ENCODE measurements around the gene RTN4RL1.

Gene RTN4RL1

DNA sequence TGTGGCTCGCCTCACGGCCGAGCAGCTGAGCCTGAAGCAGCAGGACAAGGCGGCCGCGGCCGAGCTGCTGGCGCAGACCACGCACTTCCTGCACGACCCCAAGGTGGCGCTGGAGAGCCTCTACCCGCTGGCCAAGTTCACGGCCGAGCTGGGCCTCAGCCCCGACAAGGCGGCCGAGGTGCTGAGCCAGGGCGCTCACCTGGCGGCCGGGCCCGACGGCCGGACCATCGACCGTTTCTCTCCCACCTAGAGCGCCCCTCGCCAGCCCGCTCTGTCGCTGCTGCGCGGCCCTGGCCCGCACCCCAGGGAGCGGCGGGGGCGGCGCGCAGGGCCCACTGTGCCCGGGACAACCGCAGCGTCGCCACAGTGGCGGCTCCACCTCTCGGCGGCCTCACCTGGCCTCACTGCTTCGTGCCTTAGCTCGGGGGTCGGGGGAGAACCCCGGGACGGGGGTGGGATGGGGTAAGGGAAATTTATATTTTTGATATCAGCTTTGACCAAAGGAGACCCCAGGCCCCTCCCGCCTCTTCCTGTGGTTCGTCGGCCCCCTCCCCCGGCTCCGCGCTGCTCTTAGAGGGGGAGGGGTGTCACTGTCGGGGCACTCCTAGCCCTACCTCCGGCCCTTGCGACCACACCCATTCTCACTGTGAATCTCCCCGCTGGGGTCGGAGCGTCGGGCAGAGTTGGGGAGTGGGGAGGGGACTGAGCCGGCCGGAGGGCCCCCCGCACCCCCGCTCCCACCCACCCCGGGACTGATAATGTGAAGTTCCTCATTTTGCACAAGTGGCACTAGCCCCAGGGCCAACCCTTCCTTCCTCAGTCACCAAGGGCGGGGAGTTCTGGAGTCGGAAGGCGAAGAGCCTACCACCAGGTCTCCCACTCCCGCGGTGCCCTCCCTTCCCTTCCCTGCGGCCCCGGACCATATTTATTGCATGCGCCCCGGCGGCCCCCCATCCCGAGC lies 33.7 kb upstream of the RTN4RL1 start:
- Histone ChIP-seq H3K79me1 (replicated peaks; ENCODE audit: low read length, poor library complexity, severe bottlenecking) (peaks cover 13% of the 10 kb centered on the region), H3K27me3 (ENCODE audit: control insufficient read depth in 1 of 2, insufficient read depth in 1 of 2, low read length in 2 of 2) (no peaks in the 10 kb centered on the region), H2BK120ac (ENCODE audit: low read depth, low read length) (peak overlapping the region; percentile 77), H3K23ac (ENCODE audit: low read length in 2 of 2) (no peak overlapping the region), H2BK5ac (ENCODE audit: low read depth, low read length, poor library complexity, severe bottlenecking) (no peak overlapping the region), H3K27ac (ENCODE audit: low read length, poor library complexity, severe bottlenecking) (no peak overlapping the region), H3K18ac (ENCODE audit: low read depth in 1 of 2, low read length in 2 of 2) (peak overlapping the region; percentile 67 to 83), H2AK5ac (ENCODE audit: low read length, severe bottlenecking) (no peak overlapping the region), H2BK12ac (ENCODE audit: low read length in 2 of 2) (peak overlapping the region in 1 of 2 experiments; percentile 54), H2BK15ac (ENCODE audit: low read depth, poor library complexity, severe bottlenecking) (peak overlapping the region; percentile 58), H3K9me3 (ENCODE audit: control insufficient read depth, low read length) (no peaks in the 10 kb centered on the region), H4K91ac (ENCODE audit: low read length) (peak overlapping the region; percentile 90), H3K4ac (ENCODE audit: low read depth in 1 of 2, low read length in 2 of 2) (peak overlapping the region in 1 of 2 experiments; percentile 9), H2AFZ (ENCODE audit: low read depth, low read length) (no peak overlapping the region), H3K4me1 (ENCODE audit: control insufficient read depth, insufficient read depth, low read depth, low read length) (peaks cover 44% of the 10 kb centered on the region), H4K8ac (ENCODE audit: low read length) (peak overlapping the region; percentile 90), H3K14ac (ENCODE audit: low read length in 2 of 2) (no peak overlapping the region), H3K9ac (ENCODE audit: low read length) (peak overlapping the region; percentile 93), H3K36me3 (ENCODE audit: control insufficient read depth in 1 of 2, insufficient read depth in 2 of 2, low read depth in 1 of 2, low read length in 2 of 2) (peaks cover 33 to 61% of the 10 kb centered on the region in 2 experiments), H3K4me2 (ENCODE audit: low read length, poor library complexity, severe bottlenecking) (no peak overlapping the region), H3K4me3 (ENCODE audit: insufficient read depth in 1 of 2, low read depth in 1 of 2, low read length in 2 of 2) (peak overlapping the region in 1 of 2 experiments; percentile 70)
- 60% methylated on average over 58 of the region's 78 CpGs for WGBS
- DNase-seq: peak; percentile 48

DNA sequence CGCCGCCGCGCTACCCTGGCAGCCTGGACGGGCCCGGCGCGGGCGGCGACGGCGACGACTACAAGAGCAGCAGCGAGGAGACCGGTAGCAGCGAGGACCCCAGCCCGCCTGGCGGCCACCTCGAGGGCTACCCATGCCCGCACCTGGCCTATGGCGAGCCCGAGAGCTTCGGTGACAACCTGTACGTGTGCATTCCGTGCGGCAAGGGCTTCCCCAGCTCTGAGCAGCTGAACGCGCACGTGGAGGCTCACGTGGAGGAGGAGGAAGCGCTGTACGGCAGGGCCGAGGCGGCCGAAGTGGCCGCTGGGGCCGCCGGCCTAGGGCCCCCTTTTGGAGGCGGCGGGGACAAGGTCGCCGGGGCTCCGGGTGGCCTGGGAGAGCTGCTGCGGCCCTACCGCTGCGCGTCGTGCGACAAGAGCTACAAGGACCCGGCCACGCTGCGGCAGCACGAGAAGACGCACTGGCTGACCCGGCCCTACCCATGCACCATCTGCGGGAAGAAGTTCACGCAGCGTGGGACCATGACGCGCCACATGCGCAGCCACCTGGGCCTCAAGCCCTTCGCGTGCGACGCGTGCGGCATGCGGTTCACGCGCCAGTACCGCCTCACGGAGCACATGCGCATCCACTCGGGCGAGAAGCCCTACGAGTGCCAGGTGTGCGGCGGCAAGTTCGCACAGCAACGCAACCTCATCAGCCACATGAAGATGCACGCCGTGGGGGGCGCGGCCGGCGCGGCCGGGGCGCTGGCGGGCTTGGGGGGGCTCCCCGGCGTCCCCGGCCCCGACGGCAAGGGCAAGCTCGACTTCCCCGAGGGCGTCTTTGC lies 32.8 kb upstream of the RTN4RL1 start:
- H3K14ac ChIP-seq (ENCODE audit: low read length in 2 of 2): peak overlapping the region in 1 of 2 experiments; percentile 68
- WGBS: 77% methylated on average over 95 of the region's 98 CpGs
- no peak overlapping the region for H2AFZ ChIP-seq (ENCODE audit: low read depth, low read length)
- H4K8ac ChIP-seq (ENCODE audit: low read length): peak overlapping the region; percentile 90
- no peak overlapping the region for H2BK15ac ChIP-seq (ENCODE audit: low read depth, poor library complexity, severe bottlenecking)
- peak overlapping the region in 1 of 2 experiments; percentile 70 for H3K4me3 ChIP-seq (ENCODE audit: insufficient read depth in 1 of 2, low read depth in 1 of 2, low read length in 2 of 2)
- H2BK12ac ChIP-seq (ENCODE audit: low read length in 2 of 2): peak overlapping the region; percentile 56 to 89
- no peak overlapping the region for H3K27ac ChIP-seq (ENCODE audit: low read length, poor library complexity, severe bottlenecking)
- H3K4me2 ChIP-seq (ENCODE audit: low read length, poor library complexity, severe bottlenecking): no peak overlapping the region
- peaks cover 25 to 55% of the 10 kb centered on the region in 2 experiments for H3K36me3 ChIP-seq (ENCODE audit: control insufficient read depth in 1 of 2, insufficient read depth in 2 of 2, low read depth in 1 of 2, low read length in 2 of 2)
- peak overlapping the region; percentile 90 for H4K91ac ChIP-seq (ENCODE audit: low read length)
- H3K4ac ChIP-seq (ENCODE audit: low read depth in 1 of 2, low read length in 2 of 2): peak overlapping the region; percentile 19 to 80
- H2AK5ac ChIP-seq (ENCODE audit: low read length, severe bottlenecking): no peak overlapping the region
- H2BK120ac ChIP-seq (ENCODE audit: low read depth, low read length): peak overlapping the region; percentile 99
- H3K4me1 ChIP-seq (ENCODE audit: control insufficient read depth, insufficient read depth, low read depth, low read length): peaks cover 44% of the 10 kb centered on the region
- H3K23ac ChIP-seq (ENCODE audit: low read length in 2 of 2): peak overlapping the region in 1 of 2 experiments; percentile 16
- H3K79me1 ChIP-seq (replicated peaks; ENCODE audit: low read length, poor library complexity, severe bottlenecking): peaks cover 10% of the 10 kb centered on the region
- H2BK5ac ChIP-seq (ENCODE audit: low read depth, low read length, poor library complexity, severe bottlenecking): no peak overlapping the region
- no peaks in the 10 kb centered on the region for H3K27me3 ChIP-seq (ENCODE audit: control insufficient read depth in 1 of 2, insufficient read depth in 1 of 2, low read length in 2 of 2)
- peak; percentile 30 for DNase-seq
- H3K18ac ChIP-seq (ENCODE audit: low read depth in 1 of 2, low read length in 2 of 2): peak overlapping the region; percentile 40 to 67
- H3K9ac ChIP-seq (ENCODE audit: low read length): peak overlapping the region; percentile 93
- H3K9me3 ChIP-seq (ENCODE audit: control insufficient read depth, low read length): no peaks in the 10 kb centered on the region

DNA sequence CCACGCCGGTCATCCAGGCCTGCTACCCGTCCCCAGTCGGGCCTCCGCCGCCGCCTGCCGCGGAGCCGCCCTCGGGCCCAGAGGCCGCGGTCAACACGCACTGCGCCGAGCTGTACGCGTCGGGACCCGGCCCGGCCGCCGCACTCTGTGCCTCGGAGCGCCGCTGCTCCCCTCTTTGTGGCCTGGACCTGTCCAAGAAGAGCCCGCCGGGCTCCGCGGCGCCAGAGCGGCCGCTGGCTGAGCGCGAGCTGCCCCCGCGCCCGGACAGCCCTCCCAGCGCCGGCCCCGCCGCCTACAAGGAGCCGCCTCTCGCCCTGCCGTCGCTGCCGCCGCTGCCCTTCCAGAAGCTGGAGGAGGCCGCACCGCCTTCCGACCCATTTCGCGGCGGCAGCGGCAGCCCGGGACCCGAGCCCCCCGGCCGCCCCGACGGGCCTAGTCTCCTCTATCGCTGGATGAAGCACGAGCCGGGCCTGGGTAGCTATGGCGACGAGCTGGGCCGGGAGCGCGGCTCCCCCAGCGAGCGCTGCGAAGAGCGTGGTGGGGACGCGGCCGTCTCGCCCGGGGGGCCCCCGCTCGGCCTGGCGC lies 32.1 kb upstream of the RTN4RL1 start:
- H3K4me1 ChIP-seq (ENCODE audit: control insufficient read depth, insufficient read depth, low read depth, low read length): peaks cover 37% of the 10 kb centered on the region
- peak overlapping the region; percentile 99 for H2BK120ac ChIP-seq (ENCODE audit: low read depth, low read length)
- peak overlapping the region; percentile 40 to 67 for H3K18ac ChIP-seq (ENCODE audit: low read depth in 1 of 2, low read length in 2 of 2)
- H2AFZ ChIP-seq (ENCODE audit: low read depth, low read length): no peak overlapping the region
- H3K36me3 ChIP-seq (ENCODE audit: control insufficient read depth in 1 of 2, insufficient read depth in 2 of 2, low read depth in 1 of 2, low read length in 2 of 2): peaks cover 24 to 55% of the 10 kb centered on the region in 2 experiments
- H2BK5ac ChIP-seq (ENCODE audit: low read depth, low read length, poor library complexity, severe bottlenecking): no peak overlapping the region
- no peak overlapping the region for H3K4me2 ChIP-seq (ENCODE audit: low read length, poor library complexity, severe bottlenecking)
- no peak overlapping the region for H2AK5ac ChIP-seq (ENCODE audit: low read length, severe bottlenecking)
- H3K4ac ChIP-seq (ENCODE audit: low read depth in 1 of 2, low read length in 2 of 2): peak overlapping the region; percentile 19 to 80
- peak overlapping the region; percentile 54 to 86 for H3K23ac ChIP-seq (ENCODE audit: low read length in 2 of 2)
- H3K14ac ChIP-seq (ENCODE audit: low read length in 2 of 2): peak overlapping the region; percentile 25 to 76
- H3K9me3 ChIP-seq (ENCODE audit: control insufficient read depth, low read length): no peaks in the 10 kb centered on the region
- 22% methylated on average over 71 of the region's 81 CpGs for WGBS
- H3K27ac ChIP-seq (ENCODE audit: low read length, poor library complexity, severe bottlenecking): no peak overlapping the region
- peak overlapping the region; percentile 48 for H2BK15ac ChIP-seq (ENCODE audit: low read depth, poor library complexity, severe bottlenecking)
- peak overlapping the region; percentile 93 for H3K9ac ChIP-seq (ENCODE audit: low read length)
- H3K4me3 ChIP-seq (ENCODE audit: insufficient read depth in 1 of 2, low read depth in 1 of 2, low read length in 2 of 2): peak overlapping the region in 1 of 2 experiments; percentile 70
- peak; percentile 38 for DNase-seq
- H3K79me1 ChIP-seq (replicated peaks; ENCODE audit: low read length, poor library complexity, severe bottlenecking): peaks cover 10% of the 10 kb centered on the region
- H3K27me3 ChIP-seq (ENCODE audit: control insufficient read depth in 1 of 2, insufficient read depth in 1 of 2, low read length in 2 of 2): no peaks in the 10 kb centered on the region
- peak overlapping the region in 1 of 2 experiments; percentile 50 for H2BK12ac ChIP-seq (ENCODE audit: low read length in 2 of 2)
- peak overlapping the region; percentile 90 for H4K8ac ChIP-seq (ENCODE audit: low read length)
- peak overlapping the region; percentile 90 for H4K91ac ChIP-seq (ENCODE audit: low read length)

Data from mesenchymal stem cell (in vitro differentiated cells and primary cell).